Nephron progenitor cell (in vitro differentiated cells): ENCODE results near the gene NUDT16L1.
A peak's percentile ranks its signal among the peaks of the same experiment; 100 is the strongest.

ENCODE experiments used
- DNase-seq: peaks from one replicate; pipeline ENCODE4 v3.0.0; 2021
- H3K27ac Mint-ChIP-seq: 2 replicates; pipeline ENCODE4 v1.8.0; 2021; ENCODE audit warnings: mild to moderate bottlenecking, moderate library complexity, mixed read lengths
- H3K27me3 Mint-ChIP-seq: 2 replicates; pipeline ENCODE4 v1.8.0; 2021; ENCODE audit warnings: mild to moderate bottlenecking, low read depth, mixed read lengths; ENCODE audit not compliant: poor library complexity
- H3K36me3 Mint-ChIP-seq: 2 replicates; pipeline ENCODE4 v1.8.0; 2021; ENCODE audit warnings: low read depth, mixed read lengths
- H3K4me1 Mint-ChIP-seq: 2 replicates; pipeline ENCODE4 v1.8.0; 2021; ENCODE audit warnings: mixed read lengths
- H3K4me3 Mint-ChIP-seq: 2 replicates; pipeline ENCODE4 v1.8.0; 2021; ENCODE audit warnings: mild to moderate bottlenecking, moderate library complexity, mixed read lengths
- H3K9me3 Mint-ChIP-seq: 2 replicates; pipeline ENCODE4 v1.8.0; 2021; ENCODE audit warnings: mild to moderate bottlenecking, moderate library complexity, mixed read lengths
- TF ChIP-seq, protein P1 (sequence below): fragments of 200-600 bp; sonication (generic); IDR thresholded peaks from 2 replicates; pipeline ENCODE4 v1.5.0; 2021; ENCODE audit warnings: antibody characterized with exemption

The NUDT16L1 gene

DNA sequence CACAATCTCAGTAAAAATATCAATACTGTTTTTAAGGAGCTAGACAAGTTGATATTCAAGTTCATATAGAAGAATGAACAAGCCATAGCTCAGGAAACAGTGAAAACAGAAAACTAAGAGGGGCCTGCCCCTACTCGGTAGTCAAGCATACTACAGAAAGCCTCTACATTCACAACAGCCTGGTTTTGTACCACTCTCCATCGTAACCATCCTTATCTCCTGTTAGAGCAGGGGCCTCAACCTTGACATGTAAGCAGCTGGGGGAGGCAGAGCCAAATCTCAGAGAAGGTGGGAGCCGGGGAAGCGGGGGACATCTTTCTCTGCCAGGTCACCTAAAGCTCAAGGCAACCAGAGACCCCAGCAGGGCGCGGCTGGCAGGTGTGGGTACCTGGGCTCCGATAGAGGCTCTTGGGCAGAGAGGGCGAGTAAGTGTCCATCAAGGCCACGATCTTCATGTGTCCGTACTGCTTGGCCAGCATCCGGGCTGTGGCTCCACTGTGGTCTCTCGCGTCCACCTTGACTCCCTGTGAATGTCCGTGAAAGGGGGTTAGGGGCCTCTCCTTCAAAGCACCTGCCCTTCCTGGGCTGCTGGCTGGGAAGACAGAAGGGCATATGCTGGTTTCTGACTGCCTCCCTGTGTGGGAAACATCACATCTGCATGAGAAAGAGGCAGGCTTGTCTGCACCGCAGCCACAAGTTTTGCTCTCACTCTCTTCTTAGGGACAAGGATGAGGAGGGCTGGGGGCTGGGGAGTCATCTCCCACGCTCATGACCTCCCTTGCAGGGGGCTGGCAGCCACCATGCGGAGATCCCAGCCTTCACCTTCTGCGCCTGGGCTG is 20.5 kb downstream of the NUDT16L1 start:
- Mint-ChIP-seq H3K4me3 (no peak overlapping the region), H3K36me3 (peaks cover 38% of the 10 kb centered on the region), H3K4me1 (no peaks in the 10 kb centered on the region), H3K9me3 (no peaks in the 10 kb centered on the region), H3K27me3 (no peaks in the 10 kb centered on the region), H3K27ac (no peak overlapping the region)
- TF ChIP-seq, protein P1, sequence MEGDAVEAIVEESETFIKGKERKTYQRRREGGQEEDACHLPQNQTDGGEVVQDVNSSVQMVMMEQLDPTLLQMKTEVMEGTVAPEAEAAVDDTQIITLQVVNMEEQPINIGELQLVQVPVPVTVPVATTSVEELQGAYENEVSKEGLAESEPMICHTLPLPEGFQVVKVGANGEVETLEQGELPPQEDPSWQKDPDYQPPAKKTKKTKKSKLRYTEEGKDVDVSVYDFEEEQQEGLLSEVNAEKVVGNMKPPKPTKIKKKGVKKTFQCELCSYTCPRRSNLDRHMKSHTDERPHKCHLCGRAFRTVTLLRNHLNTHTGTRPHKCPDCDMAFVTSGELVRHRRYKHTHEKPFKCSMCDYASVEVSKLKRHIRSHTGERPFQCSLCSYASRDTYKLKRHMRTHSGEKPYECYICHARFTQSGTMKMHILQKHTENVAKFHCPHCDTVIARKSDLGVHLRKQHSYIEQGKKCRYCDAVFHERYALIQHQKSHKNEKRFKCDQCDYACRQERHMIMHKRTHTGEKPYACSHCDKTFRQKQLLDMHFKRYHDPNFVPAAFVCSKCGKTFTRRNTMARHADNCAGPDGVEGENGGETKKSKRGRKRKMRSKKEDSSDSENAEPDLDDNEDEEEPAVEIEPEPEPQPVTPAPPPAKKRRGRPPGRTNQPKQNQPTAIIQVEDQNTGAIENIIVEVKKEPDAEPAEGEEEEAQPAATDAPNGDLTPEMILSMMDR, result no peak
- DNase-seq, result no peak

GRCh38 chr16:4714996-4715395 is 21.6 kb downstream of the NUDT16L1 start:
- no peaks in the 10 kb centered on the region for H3K27me3 Mint-ChIP-seq
- TF ChIP-seq, protein P1, result no peak

DNA sequence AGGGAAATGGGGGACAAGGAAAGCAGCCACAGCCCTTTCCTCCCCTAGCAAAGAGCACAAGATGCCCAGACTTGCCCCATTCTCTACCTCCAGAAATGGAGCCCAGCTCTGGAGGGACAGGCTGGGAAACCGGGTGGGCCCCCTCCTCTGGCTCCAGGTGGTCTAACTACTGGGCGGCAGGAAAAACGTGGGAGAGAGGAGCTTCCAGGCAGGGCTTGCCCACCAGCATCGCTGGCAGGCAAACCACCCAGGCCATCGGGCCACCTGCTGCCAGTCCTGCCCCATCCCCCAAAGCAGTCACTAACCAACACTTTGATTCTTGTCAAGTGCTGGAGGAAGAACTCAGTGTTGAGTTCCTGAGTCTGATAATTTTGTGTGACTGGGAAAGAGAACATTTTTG is 25.1 kb downstream of the NUDT16L1 start:
- Mint-ChIP-seq H3K9me3 (no peaks in the 10 kb centered on the region), H3K4me3 (no peak overlapping the region), H3K27me3 (no peaks in the 10 kb centered on the region), H3K36me3 (peaks cover 14% of the 10 kb centered on the region), H3K27ac (no peak overlapping the region), H3K4me1 (no peaks in the 10 kb centered on the region)
- TF ChIP-seq, protein P1, result no peak
- DNase-seq, result no peak

More at GRCh38 chr16:4714996-4715395, 21.6 kb downstream of the NUDT16L1 start:
- no peak overlapping the region for H3K4me3 Mint-ChIP-seq
- H3K27ac Mint-ChIP-seq, result peak overlapping the region; percentile 50
- peaks cover 29% of the 10 kb centered on the region for H3K36me3 Mint-ChIP-seq
- no peak for DNase-seq
- H3K4me1 Mint-ChIP-seq, result no peaks in the 10 kb centered on the region
- no peaks in the 10 kb centered on the region for H3K9me3 Mint-ChIP-seq

- TF ChIP-seq, protein P1, result no peak
- no peaks in the 10 kb centered on the region for H3K4me1 Mint-ChIP-seq
- H3K9me3 Mint-ChIP-seq, result no peaks in the 10 kb centered on the region
- H3K27ac Mint-ChIP-seq, result peak overlapping the region; percentile 5
- no peak for DNase-seq
- H3K4me3 Mint-ChIP-seq, result no peak overlapping the region
- no peaks in the 10 kb centered on the region for H3K27me3 Mint-ChIP-seq
- H3K36me3 Mint-ChIP-seq, result peaks cover 25% of the 10 kb centered on the region
These were observed 29.9 kb downstream of the NUDT16L1 start for GRCh38 chr16:4723071-4723767.

GRCh38 chr16:4724661-4725270 is 31.4 kb downstream of the NUDT16L1 start:
- Mint-ChIP-seq H3K9me3 (no peaks in the 10 kb centered on the region), H3K4me1 (peaks cover 9% of the 10 kb centered on the region), H3K27ac (peak overlapping the region; percentile 31)

More at GRCh38 chr16:4724661-4725270, 31.4 kb downstream of the NUDT16L1 start:
- Mint-ChIP-seq H3K4me3 (no peak overlapping the region), H3K36me3 (peaks cover 34% of the 10 kb centered on the region), H3K27me3 (no peaks in the 10 kb centered on the region)
- no peak for DNase-seq
- TF ChIP-seq, protein P1, result no peak
